Stimulated activated CD4-positive, alpha-beta T cell treated with anti-CD3 and anti-CD28 coated beads, Interleukin-15, amount 100 ng/mL, for 48 hours (primary cell): ENCODE data around the gene PDE7B.
"Not testable (repeated sequence)": the region's sequence is repeated elsewhere in the genome, so short reads cannot be mapped to it uniquely, and the experiment has no call there.

Experiments used
- DNase-seq, 2 donors: peaks; one replicate each; pipeline ENCODE4 v3.0.0-alpha.2; 2020; ENCODE audit warnings: low read depth in 2 of 2

Gene PDE7B

DNA sequence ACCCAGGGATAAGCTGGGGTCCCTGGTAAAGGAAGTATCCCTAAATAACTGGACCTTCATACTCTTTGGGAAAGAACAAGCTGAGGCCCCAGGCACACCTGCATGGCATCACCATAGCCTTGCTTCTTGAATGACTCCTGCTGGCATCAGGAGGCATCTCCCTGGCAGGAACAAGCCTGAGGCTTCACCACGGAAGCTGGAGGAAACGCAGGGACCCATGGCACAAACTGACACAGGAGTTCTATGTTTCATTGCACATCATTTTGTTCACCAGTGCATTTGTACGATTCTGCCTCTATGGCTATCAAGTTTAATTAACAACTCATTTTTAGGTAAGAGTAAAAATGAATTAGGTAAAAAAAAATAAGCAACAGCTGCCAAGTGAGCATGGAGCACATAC lies 619 bp upstream of the PDE7B start:
- no peak for DNase-seq

- no peak for DNase-seq
These were observed 1.2 kb downstream of the PDE7B start for GRCh38 chr6:135852746-135853145.

GRCh38 chr6:135853227-135853626 lies 1.7 kb downstream of the PDE7B start:
- DNase-seq, result no peak

GRCh38 chr6:135853986-135854385 lies 2.5 kb downstream of the PDE7B start:
- DNase-seq, result no peak

DNA sequence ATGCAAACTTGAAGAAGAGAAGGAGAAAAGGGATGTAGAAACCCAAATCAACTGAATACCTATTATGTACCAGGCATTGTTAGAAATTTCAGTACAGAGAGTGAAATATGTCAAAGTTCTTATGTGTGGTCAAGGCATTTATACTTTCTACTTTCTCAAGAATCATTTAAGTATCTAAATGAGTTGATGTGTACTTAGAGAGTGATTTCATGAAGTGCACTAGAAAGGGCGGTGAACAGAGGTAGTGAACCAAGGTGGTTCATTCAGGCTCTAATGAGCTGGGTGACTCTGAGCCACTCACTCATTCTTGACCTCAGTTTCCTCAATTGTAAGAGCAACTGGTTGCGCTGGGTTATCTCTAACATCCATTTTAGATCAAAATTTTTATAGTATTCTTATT lies 3.3 kb downstream of the PDE7B start:
- no peak for DNase-seq

- no peak for DNase-seq
These were observed 7.4 kb downstream of the PDE7B start for GRCh38 chr6:135858931-135859330.

DNA sequence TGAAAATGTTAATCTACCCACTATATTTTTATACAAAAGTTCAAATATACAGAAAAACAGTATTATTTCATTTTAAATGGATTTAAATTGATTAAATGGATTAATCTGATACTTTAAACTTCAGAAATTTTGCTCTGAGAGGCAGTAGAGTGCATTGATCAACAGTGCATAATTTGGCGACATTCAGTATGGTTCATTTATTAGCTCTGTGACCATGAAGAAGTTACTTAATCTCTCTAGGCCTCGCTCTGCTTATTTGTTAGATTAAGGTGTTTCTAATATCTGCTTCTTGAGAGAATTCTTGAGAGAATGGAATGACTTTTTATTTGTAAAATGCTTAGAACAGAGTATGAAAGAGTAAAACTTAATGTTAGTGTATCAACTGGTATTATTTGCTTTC lies 8.9 kb downstream of the PDE7B start:
- no peak for DNase-seq

- no peak for DNase-seq
These were observed 9.7 kb downstream of the PDE7B start for GRCh38 chr6:135861189-135861588.

GRCh38 chr6:135864929-135865328 lies 13.4 kb downstream of the PDE7B start:
- DNase-seq, result not testable (repeated sequence)

- DNase-seq, result no peak
These were observed 15.1 kb downstream of the PDE7B start for GRCh38 chr6:135866445-135867123.

DNA sequence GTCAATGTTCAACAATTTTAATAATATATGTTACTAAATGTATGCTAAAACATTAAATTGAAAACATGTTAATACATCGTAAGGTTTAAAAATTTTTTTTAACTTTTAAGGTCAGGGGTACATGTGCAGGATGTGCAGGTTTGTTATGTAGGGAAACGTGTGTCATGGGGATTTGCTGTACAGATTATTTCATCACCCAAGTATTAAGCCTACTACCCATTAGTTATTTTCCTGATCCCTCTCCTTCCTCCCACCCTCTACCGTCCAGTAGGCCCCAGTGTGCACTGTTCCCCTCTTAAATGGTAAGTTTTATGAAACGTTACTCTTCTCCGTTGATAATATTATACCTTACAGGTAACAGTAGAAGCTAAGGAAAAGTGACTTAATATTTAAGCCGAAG lies 15.8 kb downstream of the PDE7B start:
- DNase-seq, result no peak

GRCh38 chr6:135869857-135870256 lies 18.4 kb downstream of the PDE7B start:
- DNase-seq, result no peak

- no peak for DNase-seq
These were observed 19.2 kb downstream of the PDE7B start for GRCh38 chr6:135870722-135871121.

DNA sequence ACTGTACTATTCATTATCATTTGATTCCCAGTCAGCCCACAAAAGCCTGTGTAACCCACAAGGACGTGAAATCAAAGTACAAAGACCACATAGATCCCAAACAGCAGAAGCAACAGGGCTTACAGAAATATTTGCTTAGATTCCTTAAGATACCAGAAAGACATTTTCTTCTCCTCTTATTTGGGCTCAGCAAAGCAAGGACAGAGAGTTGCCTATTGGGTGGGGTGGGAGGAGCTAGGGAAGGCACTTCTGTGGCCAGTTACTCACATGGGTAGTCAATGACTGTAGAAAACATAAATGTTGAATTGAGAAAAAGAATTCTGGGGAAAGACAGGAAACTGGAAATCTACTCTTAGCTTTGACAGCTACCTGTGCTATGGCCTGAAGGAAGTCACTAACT lies 19.8 kb downstream of the PDE7B start:
- no peak for DNase-seq

DNA sequence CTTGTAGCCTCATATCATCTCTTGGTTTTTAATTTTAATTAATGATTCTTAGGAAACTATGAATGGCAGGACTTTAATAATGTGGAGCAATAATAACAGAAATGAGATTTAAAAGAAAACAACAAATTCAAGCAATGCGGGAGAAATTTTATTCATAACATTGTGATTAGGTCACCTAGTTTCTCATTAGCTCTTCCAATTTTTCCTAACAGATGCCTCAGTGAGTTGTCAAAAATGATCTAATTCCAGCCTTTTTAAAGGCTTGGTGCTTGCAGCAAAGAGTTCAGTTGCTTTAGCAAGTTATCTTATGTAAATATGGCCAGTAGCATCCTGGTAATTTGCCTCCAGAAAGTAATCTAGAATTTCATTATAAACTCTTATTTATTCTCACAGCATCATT lies 20.4 kb downstream of the PDE7B start:
- DNase-seq, result no peak

DNA sequence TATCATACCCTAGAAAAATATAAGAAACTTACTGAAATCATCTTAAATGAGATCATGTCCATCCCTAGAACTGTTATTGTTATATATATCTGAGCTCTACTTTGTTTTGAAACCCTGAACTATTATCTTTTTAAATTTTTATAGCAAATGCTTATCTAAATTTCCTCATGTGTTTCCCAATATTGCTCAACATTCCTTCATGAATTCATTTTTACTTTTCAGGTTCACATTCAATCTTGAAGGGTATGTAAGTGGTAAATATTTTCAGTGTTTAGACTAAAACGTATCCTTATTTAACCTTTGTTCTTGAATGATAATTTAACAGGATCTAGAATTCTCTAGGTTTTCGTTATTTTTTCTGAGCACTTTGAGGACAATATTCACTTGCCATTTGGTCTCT lies 23.9 kb downstream of the PDE7B start:
- no peak for DNase-seq

- no peak for DNase-seq
These were observed 24.6 kb downstream of the PDE7B start for GRCh38 chr6:135876058-135876457.

GRCh38 chr6:135877666-135878065 lies 26.2 kb downstream of the PDE7B start:
- DNase-seq, result no peak

DNA sequence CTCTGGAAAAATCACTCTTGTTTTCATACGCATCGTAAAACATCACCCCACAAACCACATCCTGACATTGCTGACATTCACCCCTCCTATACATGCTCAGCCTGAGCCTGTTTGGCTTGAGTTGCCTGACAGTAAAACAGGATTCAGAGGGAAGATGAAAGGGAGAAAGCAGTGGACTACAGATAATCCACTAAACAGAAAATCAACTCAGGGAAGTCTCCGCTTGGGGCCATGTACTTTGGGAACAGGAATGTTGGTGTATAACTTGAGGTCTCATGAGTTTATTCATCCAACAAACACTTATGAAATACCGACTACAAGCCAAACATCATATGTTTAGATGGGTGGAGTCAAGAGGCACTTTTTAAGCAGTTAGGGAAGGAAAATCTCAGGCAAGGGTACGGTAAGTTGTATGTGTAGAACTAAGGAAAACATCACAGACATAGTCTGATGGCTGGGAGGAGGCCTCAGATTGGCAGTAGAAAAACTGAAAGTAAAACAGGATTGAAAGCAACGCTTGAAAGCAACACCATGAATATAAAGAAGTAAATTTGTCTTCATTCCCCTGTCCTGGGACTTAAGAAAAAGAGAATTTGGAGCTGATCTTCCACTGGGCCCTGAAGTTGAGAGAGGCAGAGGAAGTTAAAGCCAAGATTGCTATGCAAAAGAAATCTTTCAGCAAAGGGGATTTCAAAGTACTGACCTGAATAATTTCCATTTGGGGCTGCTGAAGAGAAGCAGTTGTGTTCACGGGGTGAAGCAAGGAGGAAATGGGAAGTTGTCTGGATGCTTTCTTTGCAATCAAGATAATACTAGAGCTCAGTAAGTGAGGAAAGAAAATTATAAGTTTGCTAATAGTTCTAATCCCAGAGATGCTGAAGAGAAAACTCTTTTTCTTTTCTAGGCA lies 28.8 kb downstream of the PDE7B start:
- DNase-seq, result peak; percentile 27 to 29

- no peak for DNase-seq
These were observed 31.5 kb downstream of the PDE7B start for GRCh38 chr6:135883045-135883444.

- no peak for DNase-seq
These were observed 32.0 kb downstream of the PDE7B start for GRCh38 chr6:135883536-135883935.

DNA sequence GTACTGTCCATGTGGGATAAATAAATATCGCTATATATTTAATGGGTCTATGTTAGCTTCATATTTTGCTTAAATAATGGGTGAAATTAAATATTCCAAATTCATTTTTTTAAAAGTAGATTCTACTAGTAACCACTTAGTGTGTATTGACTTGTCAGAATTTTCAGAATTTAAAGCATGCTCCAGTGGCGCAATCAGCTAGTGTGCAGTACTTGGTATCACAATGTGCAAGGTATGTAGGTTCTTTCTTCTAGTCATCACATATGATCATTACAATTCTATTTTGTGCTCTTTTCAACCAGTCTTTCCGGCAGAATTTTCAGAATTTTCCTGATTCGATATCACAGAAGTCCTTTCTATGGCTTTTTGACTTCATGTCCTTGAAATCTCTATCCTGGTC lies 32.6 kb downstream of the PDE7B start:
- DNase-seq, result no peak

DNA sequence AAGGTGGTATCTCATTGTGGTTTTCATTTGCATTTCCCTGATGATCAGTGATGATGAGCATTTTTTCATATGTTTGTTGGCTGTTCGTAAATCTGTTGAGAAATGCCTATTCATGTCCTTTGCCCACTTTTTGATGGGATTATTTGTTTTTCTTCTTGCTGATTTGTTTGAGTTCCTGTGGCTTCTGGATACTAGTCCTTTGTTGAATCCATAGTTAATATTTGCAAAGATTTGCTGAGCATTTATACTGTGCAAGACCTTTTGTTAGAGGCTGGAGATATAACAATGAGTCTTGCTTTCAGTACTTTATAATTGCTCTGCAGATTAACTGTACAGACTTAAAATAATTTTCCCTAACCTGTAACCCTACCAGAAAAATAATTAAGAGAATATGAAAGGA lies 35.6 kb downstream of the PDE7B start:
- no peak for DNase-seq
